HEK293T (cell line): ENCODE results near the gene PSMB9.

Experiments used
- ARNT ChIP-seq: fragments of 450-650 bp; IDR thresholded peaks from 2 replicates; pipeline ENCODE4 v1.6.1; 2017; ENCODE audit warnings: mild to moderate bottlenecking
- BHLHE40 ChIP-seq: fragments of 450-650 bp; IDR thresholded peaks from 2 replicates; pipeline ENCODE4 v1.6.1; 2016; ENCODE audit warnings: mild to moderate bottlenecking, moderate library complexity, borderline replicate concordance
- ELF4 ChIP-seq: fragments of 450-650 bp; IDR thresholded peaks from 2 replicates; pipeline ENCODE4 v1.6.1; 2017; ENCODE audit warnings: antibody characterized with exemption
- FOXA1 ChIP-seq: fragments of 450-650 bp; IDR thresholded peaks from 2 replicates; pipeline ENCODE4 v1.6.1; 2016; ENCODE audit warnings: mild to moderate bottlenecking
- FOXM1 ChIP-seq: fragments of 450-650 bp; IDR thresholded peaks from 2 replicates; pipeline ENCODE4 v1.6.1; 2017; ENCODE audit warnings: mild to moderate bottlenecking, borderline replicate concordance
- SUZ12 ChIP-seq: fragments of 450-650 bp; IDR thresholded peaks from 2 replicates; pipeline ENCODE4 v1.6.1; 2016; ENCODE audit warnings: mild to moderate bottlenecking
- TARDBP ChIP-seq: fragments of 450-650 bp; IDR thresholded peaks from 2 replicates; pipeline ENCODE4 v1.6.1; 2016
- ZNF384 ChIP-seq: fragments of 450-650 bp; IDR thresholded peaks from 2 replicates; pipeline ENCODE4 v1.6.1; 2016

DNA sequence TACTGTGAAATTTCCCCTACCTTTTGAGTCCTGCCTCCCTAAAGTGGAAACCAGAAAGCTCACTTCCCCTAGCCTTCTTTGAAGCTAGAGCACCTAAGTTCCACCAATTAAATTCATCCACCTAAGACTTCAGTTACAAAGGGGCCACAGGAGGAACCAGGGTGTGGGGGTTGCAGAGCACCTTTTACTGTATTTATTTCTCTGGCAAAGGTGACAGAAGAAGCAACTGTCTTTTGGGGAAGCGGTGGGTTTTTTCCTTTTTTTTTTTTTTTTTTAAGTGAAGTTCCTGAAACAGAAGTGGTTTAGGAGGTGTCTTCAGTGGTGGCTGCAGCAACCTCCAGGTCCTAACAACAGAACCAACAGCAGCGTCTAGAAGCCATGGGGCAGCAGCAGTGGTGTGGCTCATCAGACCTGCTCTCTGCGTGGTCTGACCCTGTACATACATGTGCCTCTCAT, 13.1 kb downstream of the PSMB9 start:
- TF ChIP-seq FOXM1 (no peak), FOXA1 (no peak), ARNT (no peak), ZNF384 (no peak), ELF4 (no peak), BHLHE40 (no peak), TARDBP (no peak), SUZ12 (no peak)
